ENCODE results near the gene FOXL1.

FOXL1 gene

GRCh38 chr16:86590501-86591144 is 12.3 kb downstream of the FOXL1 start:
- H3K27ac ChIP-seq: no peak overlapping the region
- no peak for TF ChIP-seq CTCF (conservative IDR thresholded peaks at IDR 0.05)

- H3K27ac ChIP-seq: no peak overlapping the region
- TF ChIP-seq CTCF (conservative IDR thresholded peaks at IDR 0.05): no peak
These were observed 12.9 kb downstream of the FOXL1 start for GRCh38 chr16:86591270-86591669.

DNA sequence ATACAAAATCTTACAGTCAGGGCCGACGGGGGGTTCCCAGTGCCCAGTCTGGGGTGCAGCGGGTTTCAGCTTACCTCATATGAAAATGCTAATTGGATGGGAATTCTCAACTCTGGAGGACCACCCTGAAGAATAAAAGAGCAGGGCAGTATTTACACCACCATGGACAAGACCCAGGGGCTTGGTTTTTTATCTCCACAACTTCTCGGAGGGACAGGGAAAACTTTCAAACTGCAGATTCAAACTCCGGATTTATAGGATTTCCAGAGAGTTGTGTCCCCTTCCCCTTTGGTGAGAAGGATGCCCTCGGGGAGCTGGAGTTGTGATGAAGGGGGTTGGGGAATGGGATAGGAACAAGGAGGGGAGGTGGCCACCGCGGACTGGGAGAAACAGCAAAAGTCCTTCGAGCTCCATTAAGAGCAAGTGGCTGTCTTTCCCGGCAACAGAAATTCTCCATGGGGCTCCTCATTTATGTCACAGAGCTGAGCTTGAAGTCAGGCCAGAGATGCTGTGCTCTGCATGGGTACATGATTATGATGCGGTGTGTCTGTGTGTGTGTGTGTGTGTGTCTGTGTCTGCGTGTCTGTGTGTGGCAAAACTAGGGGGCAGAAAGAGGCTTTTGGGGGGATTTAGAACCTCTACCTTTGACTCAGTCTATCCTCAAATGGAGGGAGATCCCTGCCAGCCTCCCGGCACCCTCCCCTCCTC is 15.7 kb downstream of the FOXL1 start:
- no peak overlapping the region for H3K27ac ChIP-seq
- TF ChIP-seq CTCF (conservative IDR thresholded peaks at IDR 0.05): no peak

- no peak overlapping the region for H3K27ac ChIP-seq
- TF ChIP-seq CTCF (conservative IDR thresholded peaks at IDR 0.05): no peak
These were observed 16.4 kb downstream of the FOXL1 start for GRCh38 chr16:86594721-86595120.

DNA sequence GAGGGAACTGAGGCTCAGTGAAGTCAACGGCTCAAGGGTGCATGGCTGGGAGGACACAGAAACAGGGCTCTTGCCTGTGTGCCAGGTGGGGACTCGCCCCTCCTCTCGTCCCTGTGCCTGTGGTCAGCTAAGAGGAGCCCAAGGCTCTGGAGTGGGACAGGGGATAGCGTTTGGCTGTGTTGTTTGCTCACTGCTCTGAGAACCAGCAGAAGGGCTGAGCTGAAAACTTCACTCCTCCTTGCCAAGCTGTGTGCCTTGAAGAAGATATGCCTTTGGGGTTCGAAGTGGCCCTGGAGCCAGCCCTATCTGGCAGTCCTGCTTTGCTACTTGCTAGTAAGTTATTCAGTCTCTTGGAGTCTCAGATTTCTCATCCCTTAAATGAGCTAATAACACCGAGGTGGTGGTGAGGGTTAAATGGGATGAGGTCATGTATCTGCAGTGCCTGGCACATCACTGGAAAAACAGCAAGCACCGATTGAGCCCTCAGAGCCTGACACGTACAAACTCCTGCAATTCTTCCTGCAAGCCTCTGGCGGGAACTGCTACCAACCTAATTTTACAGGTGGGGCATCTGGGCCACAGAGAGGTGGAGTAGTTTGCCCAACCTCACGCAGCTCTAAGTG is 17.7 kb downstream of the FOXL1 start:
- no peak for TF ChIP-seq CTCF (conservative IDR thresholded peaks at IDR 0.05)
- no peak overlapping the region for H3K27ac ChIP-seq

DNA sequence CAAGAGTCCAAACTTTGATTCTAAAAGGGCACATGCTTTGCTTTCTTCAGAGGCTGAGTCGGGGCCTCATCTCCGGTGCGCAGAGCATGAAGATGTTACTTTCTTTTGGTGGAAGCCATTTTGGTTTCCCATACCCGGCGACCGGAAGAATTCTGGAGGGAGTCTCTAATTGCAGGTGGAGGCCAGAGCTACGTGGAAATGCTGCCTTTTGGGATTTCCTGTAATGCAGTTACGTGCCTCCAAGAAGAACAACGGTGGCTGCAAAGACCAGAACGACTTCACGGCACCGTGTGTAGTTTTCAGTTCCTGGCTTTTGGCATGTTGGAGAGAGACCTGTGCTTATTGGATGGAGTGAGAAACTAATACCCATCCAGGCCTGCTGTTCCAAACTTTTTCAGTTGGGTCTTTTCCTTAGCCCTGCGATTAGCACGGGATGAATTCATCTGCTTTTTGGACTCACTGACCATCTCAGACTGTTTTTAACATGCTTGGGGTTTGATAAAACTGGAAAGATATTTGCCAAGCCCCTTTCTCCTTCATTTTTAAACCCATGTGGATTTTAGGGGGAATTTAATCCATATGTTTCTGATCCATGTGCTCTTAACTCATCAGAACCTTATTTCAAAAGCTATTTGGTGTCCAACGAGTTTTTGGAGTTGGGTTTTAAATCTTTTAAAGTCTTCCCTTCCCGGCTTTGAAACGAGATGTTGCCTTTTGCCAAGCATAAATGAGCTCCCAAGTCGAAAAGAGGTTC is 19.0 kb downstream of the FOXL1 start:
- H3K27ac ChIP-seq: no peak overlapping the region
- no peak for TF ChIP-seq CTCF (conservative IDR thresholded peaks at IDR 0.05)

All from VCaP (cell line).